ENCODE data around the gene ASB10. TPM values are rescaled to one million over a fixed set of nuclear protein-coding genes. Genes with fewer than 3 reads are reported as not detected.

ASB10 gene
- total and polyA plus RNA-seq, 2 of the 13 experiments (the other 11 are each of a cell fraction or from before 2014, with no cell fraction given): not detected

DNA sequence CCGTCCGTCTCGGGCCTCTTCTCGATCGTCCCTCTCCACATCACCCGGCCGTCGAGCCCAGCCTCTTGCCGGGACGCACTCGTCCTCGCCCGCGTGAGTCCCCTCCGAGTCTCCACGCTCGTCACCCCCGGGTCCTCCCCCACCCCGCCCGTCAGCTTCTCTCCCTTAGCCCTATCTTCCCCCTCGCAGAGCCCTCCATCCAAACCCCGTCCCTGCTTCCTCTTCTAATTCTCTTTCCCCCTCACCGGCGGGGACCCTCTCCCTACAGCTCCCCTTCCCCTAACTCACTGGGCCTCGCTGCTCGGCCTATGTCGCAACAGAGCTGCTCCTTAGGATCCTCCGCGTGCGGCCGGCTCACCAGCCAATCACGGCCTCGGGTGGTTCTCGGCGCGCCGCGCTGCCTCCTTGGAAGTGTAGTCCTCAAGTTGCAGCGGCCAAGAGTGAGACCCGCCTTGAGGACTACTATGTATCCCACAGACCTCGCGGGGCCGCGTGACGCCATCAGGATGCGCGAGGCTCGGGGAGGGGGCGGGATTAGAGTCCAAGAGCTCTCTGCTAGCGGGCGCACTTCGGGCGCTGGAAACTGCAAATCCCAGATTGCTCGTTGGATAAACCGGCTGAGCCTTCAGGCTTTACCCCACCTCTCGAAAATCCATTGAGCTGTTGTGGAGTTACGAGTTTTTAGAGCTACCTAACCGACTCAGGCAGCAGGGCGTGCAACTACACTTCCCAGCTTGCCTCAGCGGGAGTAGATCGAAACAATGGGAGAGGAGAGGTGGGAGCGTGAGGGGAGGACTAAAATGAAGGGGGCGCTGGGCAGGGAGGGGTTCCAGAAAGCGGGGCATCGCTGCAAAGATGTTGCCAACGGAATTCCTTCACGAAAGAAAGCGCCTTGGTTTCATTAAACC is 40.1 kb upstream of the ASB10 start, which contains the start of gene ABCF2 (continued):
- TF ChIP-seq, protein P1, sequence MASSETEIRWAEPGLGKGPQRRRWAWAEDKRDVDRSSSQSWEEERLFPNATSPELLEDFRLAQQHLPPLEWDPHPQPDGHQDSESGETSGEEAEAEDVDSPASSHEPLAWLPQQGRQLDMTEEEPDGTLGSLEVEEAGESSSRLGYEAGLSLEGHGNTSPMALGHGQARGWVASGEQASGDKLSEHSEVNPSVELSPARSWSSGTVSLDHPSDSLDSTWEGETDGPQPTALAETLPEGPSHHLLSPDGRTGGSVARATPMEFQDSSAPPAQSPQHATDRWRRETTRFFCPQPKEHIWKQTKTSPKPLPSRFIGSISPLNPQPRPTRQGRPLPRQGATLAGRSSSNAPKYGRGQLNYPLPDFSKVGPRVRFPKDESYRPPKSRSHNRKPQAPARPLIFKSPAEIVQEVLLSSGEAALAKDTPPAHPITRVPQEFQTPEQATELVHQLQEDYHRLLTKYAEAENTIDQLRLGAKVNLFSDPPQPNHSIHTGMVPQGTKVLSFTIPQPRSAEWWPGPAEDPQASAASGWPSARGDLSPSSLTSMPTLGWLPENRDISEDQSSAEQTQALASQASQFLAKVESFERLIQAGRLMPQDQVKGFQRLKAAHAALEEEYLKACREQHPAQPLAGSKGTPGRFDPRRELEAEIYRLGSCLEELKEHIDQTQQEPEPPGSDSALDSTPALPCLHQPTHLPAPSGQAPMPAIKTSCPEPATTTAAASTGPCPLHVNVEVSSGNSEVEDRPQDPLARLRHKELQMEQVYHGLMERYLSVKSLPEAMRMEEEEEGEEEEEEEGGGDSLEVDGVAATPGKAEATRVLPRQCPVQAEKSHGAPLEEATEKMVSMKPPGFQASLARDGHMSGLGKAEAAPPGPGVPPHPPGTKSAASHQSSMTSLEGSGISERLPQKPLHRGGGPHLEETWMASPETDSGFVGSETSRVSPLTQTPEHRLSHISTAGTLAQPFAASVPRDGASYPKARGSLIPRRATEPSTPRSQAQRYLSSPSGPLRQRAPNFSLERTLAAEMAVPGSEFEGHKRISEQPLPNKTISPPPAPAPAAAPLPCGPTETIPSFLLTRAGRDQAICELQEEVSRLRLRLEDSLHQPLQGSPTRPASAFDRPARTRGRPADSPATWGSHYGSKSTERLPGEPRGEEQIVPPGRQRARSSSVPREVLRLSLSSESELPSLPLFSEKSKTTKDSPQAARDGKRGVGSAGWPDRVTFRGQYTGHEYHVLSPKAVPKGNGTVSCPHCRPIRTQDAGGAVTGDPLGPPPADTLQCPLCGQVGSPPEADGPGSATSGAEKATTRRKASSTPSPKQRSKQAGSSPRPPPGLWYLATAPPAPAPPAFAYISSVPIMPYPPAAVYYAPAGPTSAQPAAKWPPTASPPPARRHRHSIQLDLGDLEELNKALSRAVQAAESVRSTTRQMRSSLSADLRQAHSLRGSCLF (CRISPR knock-in tag; IDR thresholded peaks at IDR 0.05; ENCODE audit: borderline replicate concordance): no peak
- TF ChIP-seq KAT8 (CRISPR knock-in tag; IDR thresholded peaks at IDR 0.05) (peak; percentile 96), RBM39 (IDR thresholded peaks at IDR 0.05; ENCODE audit: low read depth, low read length, poor library complexity, severe bottlenecking) (peak; percentile 31), ZNF260 (CRISPR knock-in tag; IDR thresholded peaks at IDR 0.05; ENCODE audit: borderline replicate concordance, low read depth) (no peak), AHR (CRISPR knock-in tag; IDR thresholded peaks at IDR 0.05) (no peak)
- TF ChIP-seq, protein P2, sequence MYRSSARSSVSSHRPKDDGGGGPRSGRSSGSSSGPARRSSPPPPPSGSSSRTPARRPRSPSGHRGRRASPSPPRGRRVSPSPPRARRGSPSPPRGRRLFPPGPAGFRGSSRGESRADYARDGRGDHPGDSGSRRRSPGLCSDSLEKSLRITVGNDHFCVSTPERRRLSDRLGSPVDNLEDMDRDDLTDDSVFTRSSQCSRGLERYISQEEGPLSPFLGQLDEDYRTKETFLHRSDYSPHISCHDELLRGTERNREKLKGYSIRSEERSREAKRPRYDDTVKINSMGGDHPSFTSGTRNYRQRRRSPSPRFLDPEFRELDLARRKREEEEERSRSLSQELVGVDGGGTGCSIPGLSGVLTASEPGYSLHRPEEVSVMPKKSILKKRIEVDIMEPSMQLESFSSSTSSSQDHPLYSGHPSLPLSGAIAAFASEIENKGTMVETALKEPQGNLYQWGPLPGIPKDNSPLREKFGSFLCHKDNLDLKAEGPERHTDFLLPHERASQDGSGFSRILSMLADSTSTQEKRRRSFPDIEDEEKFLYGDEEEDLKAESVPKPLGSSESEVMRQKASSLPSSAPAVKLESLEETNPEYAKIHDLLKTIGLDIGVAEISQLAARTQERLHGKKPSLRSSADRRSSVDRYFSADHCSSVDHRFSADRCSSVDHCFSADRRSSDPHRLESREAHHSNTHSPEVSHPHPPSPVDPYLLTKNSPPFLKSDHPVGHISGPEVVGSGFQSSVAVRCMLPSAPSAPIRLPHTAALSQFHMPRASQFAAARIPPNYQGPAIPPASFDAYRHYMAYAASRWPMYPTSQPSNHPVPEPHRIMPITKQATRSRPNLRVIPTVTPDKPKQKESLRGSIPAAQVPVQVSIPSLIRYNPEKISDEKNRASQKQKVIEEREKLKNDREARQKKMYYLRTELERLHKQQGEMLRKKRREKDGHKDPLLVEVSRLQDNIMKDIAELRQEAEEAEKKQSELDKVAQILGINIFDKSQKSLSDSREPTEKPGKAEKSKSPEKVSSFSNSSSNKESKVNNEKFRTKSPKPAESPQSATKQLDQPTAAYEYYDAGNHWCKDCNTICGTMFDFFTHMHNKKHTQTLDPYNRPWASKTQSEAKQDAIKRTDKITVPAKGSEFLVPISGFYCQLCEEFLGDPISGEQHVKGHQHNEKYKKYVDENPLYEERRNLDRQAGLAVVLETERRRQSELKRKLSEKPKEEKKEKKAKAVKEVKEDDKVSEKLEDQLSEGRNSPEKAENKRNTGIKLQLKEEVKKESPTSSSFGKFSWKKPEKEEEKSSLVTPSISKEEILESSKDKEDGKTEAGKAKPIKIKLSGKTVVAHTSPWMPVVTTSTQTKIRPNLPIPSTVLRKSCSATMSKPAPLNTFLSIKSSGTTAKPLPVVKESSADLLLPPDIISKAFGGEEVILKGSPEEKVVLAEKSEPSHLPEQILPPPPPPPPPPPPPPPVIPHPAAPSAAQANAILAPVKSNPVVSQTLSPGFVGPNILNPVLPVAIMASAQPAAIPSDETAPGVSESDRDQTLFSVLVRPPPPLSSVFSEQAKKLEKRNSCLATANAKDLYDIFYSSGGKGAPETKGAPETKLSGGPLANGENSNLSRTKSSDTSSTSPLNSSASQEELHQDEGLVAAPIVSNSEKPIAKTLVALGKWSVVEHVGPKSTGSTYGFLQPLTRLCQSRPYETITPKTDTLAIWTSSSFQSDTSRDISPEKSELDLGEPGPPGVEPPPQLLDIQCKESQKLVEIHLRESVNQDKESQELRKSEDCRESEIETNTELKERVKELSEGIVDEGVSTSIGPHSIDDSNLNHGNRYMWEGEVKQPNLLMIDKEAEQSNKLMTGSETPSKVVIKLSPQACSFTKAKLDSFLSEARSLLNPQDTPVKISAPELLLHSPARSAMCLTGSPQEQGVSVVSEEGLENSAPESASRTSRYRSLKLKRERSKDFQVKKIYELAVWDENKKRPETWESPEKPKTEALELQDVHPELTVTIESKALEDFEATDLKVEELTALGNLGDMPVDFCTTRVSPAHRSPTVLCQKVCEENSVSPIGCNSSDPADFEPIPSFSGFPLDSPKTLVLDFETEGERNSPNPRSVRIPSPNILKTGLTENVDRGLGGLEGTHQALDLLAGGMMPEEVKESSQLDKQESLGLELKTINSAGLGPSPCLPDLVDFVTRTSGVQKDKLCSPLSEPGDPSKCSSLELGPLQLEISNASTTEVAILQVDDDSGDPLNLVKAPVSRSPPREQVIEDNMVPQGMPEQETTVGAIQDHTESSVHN (CRISPR knock-in tag; IDR thresholded peaks at IDR 0.05): no peak
- TF ChIP-seq, protein P3, sequence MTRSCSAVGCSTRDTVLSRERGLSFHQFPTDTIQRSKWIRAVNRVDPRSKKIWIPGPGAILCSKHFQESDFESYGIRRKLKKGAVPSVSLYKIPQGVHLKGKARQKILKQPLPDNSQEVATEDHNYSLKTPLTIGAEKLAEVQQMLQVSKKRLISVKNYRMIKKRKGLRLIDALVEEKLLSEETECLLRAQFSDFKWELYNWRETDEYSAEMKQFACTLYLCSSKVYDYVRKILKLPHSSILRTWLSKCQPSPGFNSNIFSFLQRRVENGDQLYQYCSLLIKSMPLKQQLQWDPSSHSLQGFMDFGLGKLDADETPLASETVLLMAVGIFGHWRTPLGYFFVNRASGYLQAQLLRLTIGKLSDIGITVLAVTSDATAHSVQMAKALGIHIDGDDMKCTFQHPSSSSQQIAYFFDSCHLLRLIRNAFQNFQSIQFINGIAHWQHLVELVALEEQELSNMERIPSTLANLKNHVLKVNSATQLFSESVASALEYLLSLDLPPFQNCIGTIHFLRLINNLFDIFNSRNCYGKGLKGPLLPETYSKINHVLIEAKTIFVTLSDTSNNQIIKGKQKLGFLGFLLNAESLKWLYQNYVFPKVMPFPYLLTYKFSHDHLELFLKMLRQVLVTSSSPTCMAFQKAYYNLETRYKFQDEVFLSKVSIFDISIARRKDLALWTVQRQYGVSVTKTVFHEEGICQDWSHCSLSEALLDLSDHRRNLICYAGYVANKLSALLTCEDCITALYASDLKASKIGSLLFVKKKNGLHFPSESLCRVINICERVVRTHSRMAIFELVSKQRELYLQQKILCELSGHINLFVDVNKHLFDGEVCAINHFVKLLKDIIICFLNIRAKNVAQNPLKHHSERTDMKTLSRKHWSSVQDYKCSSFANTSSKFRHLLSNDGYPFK (CRISPR knock-in tag; IDR thresholded peaks at IDR 0.05; ENCODE audit: borderline replicate concordance): peak; percentile 76; the same call in 1 of the 2 replicates
